Chondrocyte (in vitro differentiated cells): ENCODE measurements around the gene RASA2. TPM values are rescaled to one million over a fixed set of nuclear protein-coding genes. Genes with fewer than 3 reads are reported as not detected.
A peak's percentile ranks its signal among the peaks of the same experiment; 100 is the strongest.

ENCODE experiments used
- DNase-seq: peaks from one replicate; pipeline ENCODE4 v3.0.0; 2021; ENCODE audit warnings: mixed read lengths, low spot score
- H3K27ac Mint-ChIP-seq: one replicate; pipeline ENCODE4 v1.8.0; 2021; ENCODE audit warnings: mild to moderate bottlenecking, moderate library complexity, mixed read lengths; ENCODE audit not compliant: unreplicated experiment
- H3K27me3 Mint-ChIP-seq: 2 replicates; pipeline ENCODE4 v1.8.0; 2021; ENCODE audit warnings: low read depth, mixed read lengths
- H3K36me3 Mint-ChIP-seq: 2 replicates; pipeline ENCODE4 v1.8.0; 2021; ENCODE audit warnings: low read depth, mixed read lengths
- H3K4me1 Mint-ChIP-seq: 2 replicates; pipeline ENCODE4 v1.8.0; 2021; ENCODE audit warnings: low read depth, mild to moderate bottlenecking, mixed read lengths
- H3K4me3 Mint-ChIP-seq: one replicate; pipeline ENCODE4 v1.8.0; 2021; ENCODE audit warnings: mild to moderate bottlenecking, moderate library complexity, mixed read lengths; ENCODE audit not compliant: unreplicated experiment
- H3K9me3 Mint-ChIP-seq: 2 replicates; pipeline ENCODE4 v1.8.0; 2021; ENCODE audit warnings: low read depth, mixed read lengths
- total RNA-seq: library from RNA; stranded (reverse); gene quantifications from 3 replicates; pipeline ENCODE4 v1.2.1, GENCODE V29; 2021
- TF ChIP-seq, protein P1 (sequence below): fragments of 200-600 bp; sonication (generic); IDR thresholded peaks from 2 replicates; pipeline ENCODE4 v1.5.0; 2021; ENCODE audit warnings: antibody characterized with exemption, mild to moderate bottlenecking, moderate library complexity

Gene RASA2
- total RNA-seq, 1 donor from 2014 or later = 8.5 TPM

GRCh38 chr3:141556034-141556433 is 69.2 kb downstream of the RASA2 start:
- Mint-ChIP-seq H3K27ac (no peak overlapping the region), H3K36me3 (peaks cover under 1% of the 10 kb centered on the region), H3K4me1 (peaks cover 12% of the 10 kb centered on the region), H3K4me3 (no peak overlapping the region), H3K9me3 (peaks cover under 1% of the 10 kb centered on the region), H3K27me3 (no peaks in the 10 kb centered on the region)
- DNase-seq = no peak
- TF ChIP-seq, protein P1, sequence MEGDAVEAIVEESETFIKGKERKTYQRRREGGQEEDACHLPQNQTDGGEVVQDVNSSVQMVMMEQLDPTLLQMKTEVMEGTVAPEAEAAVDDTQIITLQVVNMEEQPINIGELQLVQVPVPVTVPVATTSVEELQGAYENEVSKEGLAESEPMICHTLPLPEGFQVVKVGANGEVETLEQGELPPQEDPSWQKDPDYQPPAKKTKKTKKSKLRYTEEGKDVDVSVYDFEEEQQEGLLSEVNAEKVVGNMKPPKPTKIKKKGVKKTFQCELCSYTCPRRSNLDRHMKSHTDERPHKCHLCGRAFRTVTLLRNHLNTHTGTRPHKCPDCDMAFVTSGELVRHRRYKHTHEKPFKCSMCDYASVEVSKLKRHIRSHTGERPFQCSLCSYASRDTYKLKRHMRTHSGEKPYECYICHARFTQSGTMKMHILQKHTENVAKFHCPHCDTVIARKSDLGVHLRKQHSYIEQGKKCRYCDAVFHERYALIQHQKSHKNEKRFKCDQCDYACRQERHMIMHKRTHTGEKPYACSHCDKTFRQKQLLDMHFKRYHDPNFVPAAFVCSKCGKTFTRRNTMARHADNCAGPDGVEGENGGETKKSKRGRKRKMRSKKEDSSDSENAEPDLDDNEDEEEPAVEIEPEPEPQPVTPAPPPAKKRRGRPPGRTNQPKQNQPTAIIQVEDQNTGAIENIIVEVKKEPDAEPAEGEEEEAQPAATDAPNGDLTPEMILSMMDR = no peak

DNA sequence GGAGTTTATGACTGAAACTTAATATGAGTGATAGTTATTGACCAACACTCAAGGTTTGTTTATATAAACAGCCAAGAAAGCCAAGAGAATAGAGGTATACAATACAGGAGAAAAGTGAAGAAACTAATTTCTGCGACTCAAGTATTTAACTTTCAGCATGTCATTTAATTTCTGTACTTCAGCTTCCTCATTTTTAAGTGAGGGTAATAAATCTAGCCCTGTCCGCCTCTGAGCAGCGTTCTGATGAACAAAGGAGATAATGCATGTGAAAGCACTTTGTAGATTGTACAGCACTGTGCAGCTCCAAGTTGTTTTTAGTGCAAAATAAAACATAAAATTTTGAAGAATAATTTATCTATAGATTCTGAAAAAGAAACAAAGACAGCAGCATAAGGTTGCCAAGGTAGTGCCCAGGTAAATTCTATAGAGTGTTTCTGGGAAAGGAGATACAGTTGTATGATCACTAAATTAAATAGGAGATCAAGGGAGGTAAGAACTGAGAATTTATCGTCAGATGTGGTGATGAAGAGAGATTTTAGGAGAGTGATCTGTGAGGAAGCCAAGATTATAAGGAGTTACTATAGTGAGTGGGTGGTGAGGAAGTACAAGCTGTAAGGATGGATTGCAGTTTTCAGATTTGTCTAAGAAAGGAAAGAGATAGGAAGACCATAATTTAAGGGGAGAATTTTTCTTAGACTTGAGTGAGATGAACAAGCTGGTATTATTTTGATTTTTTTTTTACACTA is 71.3 kb downstream of the RASA2 start:
- H3K27me3 Mint-ChIP-seq = no peaks in the 10 kb centered on the region
- peaks cover 2% of the 10 kb centered on the region for H3K4me1 Mint-ChIP-seq
- no peak overlapping the region for H3K27ac Mint-ChIP-seq
- no peak overlapping the region for H3K4me3 Mint-ChIP-seq
- no peaks in the 10 kb centered on the region for H3K9me3 Mint-ChIP-seq
- TF ChIP-seq, protein P1 = no peak
- H3K36me3 Mint-ChIP-seq = no peaks in the 10 kb centered on the region
- no peak for DNase-seq

DNA sequence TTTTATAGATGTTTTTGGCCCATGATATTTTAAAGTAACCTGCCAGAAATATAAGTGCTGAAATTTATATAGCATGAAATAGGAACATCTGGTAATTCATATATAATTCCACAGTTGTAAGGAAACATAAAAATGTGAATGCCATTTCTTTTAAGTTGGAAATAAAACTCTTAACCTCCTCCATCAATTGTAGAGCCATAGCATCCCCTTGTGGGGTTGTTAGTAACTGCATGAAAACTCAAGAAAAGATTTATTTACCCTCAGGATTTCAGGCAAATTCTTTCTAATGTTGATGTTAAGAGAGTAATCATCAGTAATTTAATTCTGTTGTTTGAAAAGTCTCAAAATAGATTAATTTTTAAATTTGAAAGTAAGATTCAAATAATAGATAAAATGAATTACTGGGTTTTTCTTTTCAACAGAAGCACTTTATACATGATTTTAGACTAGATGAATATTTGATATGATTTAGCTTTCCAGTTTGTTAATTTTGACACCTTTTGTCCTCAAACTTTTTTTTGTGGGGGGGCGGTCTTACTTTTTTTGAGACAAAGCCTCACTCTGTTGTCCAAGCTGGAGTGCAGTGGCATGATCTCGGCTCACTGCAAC is 74.7 kb downstream of the RASA2 start:
- no peak for DNase-seq
- Mint-ChIP-seq H3K27ac (no peak overlapping the region), H3K4me1 (peaks cover 2% of the 10 kb centered on the region), H3K36me3 (peaks cover 3% of the 10 kb centered on the region), H3K27me3 (no peaks in the 10 kb centered on the region), H3K9me3 (no peaks in the 10 kb centered on the region), H3K4me3 (no peak overlapping the region)
- TF ChIP-seq, protein P1 = peak; percentile 99

- DNase-seq = no peak
- TF ChIP-seq, protein P1 = no peak
- Mint-ChIP-seq H3K27me3 (no peaks in the 10 kb centered on the region), H3K4me1 (peaks cover 2% of the 10 kb centered on the region), H3K4me3 (no peak overlapping the region), H3K36me3 (peaks cover 3% of the 10 kb centered on the region), H3K27ac (no peak overlapping the region), H3K9me3 (no peaks in the 10 kb centered on the region)
These were observed 77.4 kb downstream of the RASA2 start for GRCh38 chr3:141564241-141564640.

GRCh38 chr3:141570068-141570467 is 83.2 kb downstream of the RASA2 start:
- Mint-ChIP-seq H3K27me3 (no peaks in the 10 kb centered on the region), H3K27ac (no peak overlapping the region), H3K4me3 (no peak overlapping the region), H3K36me3 (peaks cover 3% of the 10 kb centered on the region), H3K4me1 (no peaks in the 10 kb centered on the region), H3K9me3 (no peaks in the 10 kb centered on the region)
- DNase-seq = no peak
- TF ChIP-seq, protein P1 = no peak
